Aorta (tissue), 5 donors: ENCODE results near the gene PRKCA. TPM values are rescaled to one million over a fixed set of nuclear protein-coding genes. Genes with fewer than 3 reads are reported as not detected.

ENCODE experiments used
- ATAC-seq: fragments of 200-7000 bp; cut with Tn5 transposase; one replicate; pipeline ENCODE4 v1.9.1; 2022; ENCODE audit warnings: moderate library complexity; ENCODE audit not compliant: low FRiP score
- DNase-seq, 2 donors: peaks; one replicate each; pipeline ENCODE4 v3.0.0-alpha.2; 2020
- H3K27ac ChIP-seq, 2 donors: one replicate each; pipeline ENCODE4 v1.5.1; 2013; ENCODE audit warnings: low read length in 2 of 2, mild to moderate bottlenecking in 2 of 2, moderate library complexity in 2 of 2, control low read depth in 1 of 2, inconsistent platforms in 1 of 2, low read depth in 1 of 2
- H3K27me3 ChIP-seq, 2 donors: one replicate each; pipeline ENCODE4 v1.6.1; 2013; ENCODE audit warnings: control low read depth in 1 of 2, low read length in 1 of 2, mild to moderate bottlenecking in 1 of 2, moderate library complexity in 1 of 2; ENCODE audit not compliant: insufficient read depth in 2 of 2, control insufficient read depth in 1 of 2
- H3K36me3 ChIP-seq, 2 donors: one replicate each; pipeline ENCODE4 v1.6.1; 2013; ENCODE audit warnings: control low read depth in 1 of 2, low read length in 1 of 2, mild to moderate bottlenecking in 1 of 2; ENCODE audit not compliant: insufficient read depth in 2 of 2, control insufficient read depth in 1 of 2
- H3K4me1 ChIP-seq, 2 donors: one replicate each; pipeline ENCODE4 v1.6.1; 2013; ENCODE audit warnings: low read length in 2 of 2, control low read depth in 1 of 2, mild to moderate bottlenecking in 1 of 2, moderate library complexity in 1 of 2; ENCODE audit not compliant: insufficient read depth in 2 of 2, control insufficient read depth in 1 of 2
- H3K4me3 ChIP-seq, 2 donors: one replicate each; pipeline ENCODE4 v1.5.1; 2013; ENCODE audit warnings: low read length in 2 of 2, control low read depth in 1 of 2, mild to moderate bottlenecking in 1 of 2
- H3K9me3 ChIP-seq: one replicate; pipeline ENCODE4 v1.6.1; 2013; ENCODE audit warnings: mild to moderate bottlenecking, low read length; ENCODE audit not compliant: control insufficient read depth
- WGBS, 2 donors: extraction: QIAGEN DNeasy Blood & Tissue Kit; methylation state at CpG; one replicate each; pipeline ENCODE4 v1.1.7; 2013; 5-methylcytosine and 5-hydroxymethylcytosine counted together
- intact Hi-C, 2 donors: fragments of 100-400 bp; cut with DNase I; formaldehyde crosslinking; loops; one replicate each; pipeline versions ENCODE4 v1.14.2 to v1.15.0; 2022
- polyA plus RNA-seq, 2 donors: library from polyadenylated mRNA; stranded (reverse); fragments of 200-250 nt; gene quantifications; one replicate each; pipeline ENCODE4 v1.2.3, GENCODE V29; 2013
- total RNA-seq, 2 donors: library from RNA; stranded (reverse); fragmentation: NEBNext Ultra II Directional; extraction: Animal tissue kit (Norgen Biotek cat#: 25700); gene quantifications; one replicate each; pipeline ENCODE4 v1.2.1, GENCODE V29; 2021
- donor health status: healthy with polysubstance abuse.
- donor health status: Bipolar disorder and iron deficiency.
- donor health status: DM: no; HTN: no; CAD: no.
- donor health status: DM: no; HTN: no; CAD: no.
- donor health status: DM: yes; HTN: yes; CAD: no.

Gene PRKCA
- total and polyA plus RNA-seq, 4 donors = 2.7 to 15.4 (median 9.1) TPM

DNA sequence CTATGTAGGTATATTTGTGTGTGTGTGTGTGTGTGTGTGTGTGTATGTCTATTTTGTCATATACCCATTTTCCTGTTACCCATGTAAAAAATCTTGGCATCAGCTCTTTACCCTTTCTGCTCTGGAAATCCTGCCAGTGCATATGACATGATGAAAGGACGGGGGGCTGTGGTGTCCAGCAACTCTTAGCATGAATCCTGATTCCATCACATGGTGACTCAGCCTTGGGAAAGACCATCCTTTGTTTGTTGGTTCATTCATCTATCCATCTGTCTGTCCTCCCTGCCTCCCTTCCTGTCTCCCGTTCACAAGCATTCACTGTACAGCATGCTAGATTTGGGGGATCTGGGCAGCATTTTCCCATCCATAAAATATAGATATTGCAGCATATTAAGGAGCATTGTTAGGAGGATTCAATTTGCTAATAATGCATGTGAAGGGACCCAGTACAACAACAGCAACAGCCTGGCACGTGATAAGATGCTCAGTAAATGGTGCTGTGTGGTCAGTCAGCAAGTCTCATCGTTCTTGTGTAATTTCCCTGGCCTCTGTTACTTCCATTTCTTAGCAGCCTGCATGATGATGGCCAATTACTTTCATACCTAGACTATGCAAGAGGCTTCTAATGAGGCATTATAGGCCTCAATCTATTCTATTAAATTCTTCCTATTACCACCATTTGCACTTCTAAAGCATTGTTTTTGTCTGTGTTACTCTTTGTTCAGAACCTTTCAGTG, 191.0 kb downstream of the PRKCA start:
- no peaks in the 10 kb centered on the region for H3K36me3 ChIP-seq
- no peaks in the 10 kb centered on the region for H3K27me3 ChIP-seq
- 59 to 78% methylated on average over 4 of the region's 4 CpGs for WGBS, 2 donors
- H3K4me1 ChIP-seq = no peaks in the 10 kb centered on the region
- ATAC-seq (no peak), DNase-seq (no peak)
- intact Hi-C loops = no loop called here
- no peaks in the 10 kb centered on the region for H3K9me3 ChIP-seq
- no peak overlapping the region for H3K4me3 ChIP-seq
- H3K27ac ChIP-seq = no peak overlapping the region

DNA sequence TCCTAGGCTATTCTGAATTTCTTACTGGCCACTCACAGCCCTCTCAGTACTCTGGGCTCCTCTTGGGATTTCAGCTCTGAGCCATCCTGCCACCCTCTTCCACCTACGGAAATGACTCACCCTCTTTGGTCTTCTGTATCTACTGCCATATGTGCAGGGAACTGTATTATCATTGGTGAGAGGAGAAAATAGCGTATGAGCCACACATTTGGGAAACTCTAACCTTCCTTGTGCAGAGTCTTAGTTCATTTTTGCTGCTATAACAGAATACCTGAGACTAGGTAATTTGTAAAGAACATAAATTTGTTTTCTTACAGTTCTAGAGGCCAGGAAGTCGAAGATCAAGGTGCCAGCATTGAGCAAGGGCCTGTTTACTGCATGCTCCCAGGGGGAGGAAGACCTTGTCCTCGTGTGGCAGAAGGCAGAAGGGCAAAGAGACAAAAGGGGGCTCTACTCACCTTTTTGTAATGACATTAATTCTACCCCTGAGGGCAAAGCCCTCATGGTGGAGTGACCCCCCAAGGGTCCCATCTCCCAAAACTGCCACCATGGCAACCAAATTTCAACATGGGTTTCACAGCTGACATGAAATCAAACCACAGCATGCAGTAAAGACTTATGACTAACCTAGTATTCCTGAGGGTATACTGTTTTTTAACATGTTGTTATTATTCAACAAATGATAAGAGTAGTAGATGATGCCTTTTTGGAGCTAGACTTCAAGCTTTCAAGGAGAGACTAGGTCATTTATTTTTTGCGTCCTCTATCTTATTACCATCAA, 191.8 kb downstream of the PRKCA start:
- no peaks in the 10 kb centered on the region for H3K36me3 ChIP-seq
- DNase-seq (no peak), ATAC-seq (no peak)
- intact Hi-C loops = no loop called here
- no peaks in the 10 kb centered on the region for H3K4me1 ChIP-seq
- WGBS, 2 donors = 91 to 93% methylated on average over 5 of the region's 5 CpGs
- H3K4me3 ChIP-seq = no peak overlapping the region
- H3K9me3 ChIP-seq = no peaks in the 10 kb centered on the region
- no peaks in the 10 kb centered on the region for H3K27me3 ChIP-seq
- H3K27ac ChIP-seq = no peak overlapping the region

DNA sequence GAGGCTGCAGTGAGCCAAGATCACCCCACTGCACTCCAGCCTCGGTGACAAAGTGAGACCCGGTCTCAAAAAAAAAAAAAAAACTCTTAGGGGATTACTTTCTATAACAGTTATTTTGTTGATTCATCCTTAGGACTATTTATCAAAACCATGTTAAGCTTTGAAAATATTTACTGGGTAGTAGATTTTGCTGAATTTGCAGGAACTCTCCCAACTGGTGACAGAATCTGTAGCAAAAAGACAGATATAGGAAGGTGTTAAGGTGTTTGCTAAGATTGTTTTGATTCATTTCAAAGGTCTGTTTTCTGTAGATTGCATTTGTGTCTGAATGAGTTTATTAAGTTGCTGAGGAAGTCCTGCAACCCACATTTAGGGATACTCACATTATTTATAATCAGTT, 192.6 kb downstream of the PRKCA start:
- 59 to 86% methylated on average over 2 of the region's 2 CpGs for WGBS, 2 donors
- no peaks in the 10 kb centered on the region for H3K4me1 ChIP-seq

DNA sequence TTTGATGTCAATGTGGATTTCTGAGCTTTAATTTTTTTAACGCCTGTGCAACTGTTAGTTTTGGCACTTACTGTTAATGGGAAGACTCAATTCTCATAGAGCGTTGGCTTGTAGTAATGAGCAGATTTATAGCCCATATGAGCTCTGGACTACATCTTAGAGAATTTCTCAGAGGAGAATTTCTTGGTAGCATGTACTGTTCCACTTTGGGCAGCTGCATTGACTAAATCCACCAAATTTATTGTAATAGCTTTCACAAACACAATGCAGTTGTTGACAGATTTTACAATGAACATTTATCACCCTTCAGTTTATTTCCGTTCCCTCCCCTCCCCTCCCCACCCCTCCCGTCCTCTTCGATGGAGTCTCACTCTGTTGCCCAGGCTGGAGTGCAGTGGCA, 193.9 kb downstream of the PRKCA start:
- no peak for DNase-seq
- no peak for ATAC-seq
- H3K36me3 ChIP-seq = no peaks in the 10 kb centered on the region
- H3K9me3 ChIP-seq = no peaks in the 10 kb centered on the region
- H3K4me1 ChIP-seq = no peaks in the 10 kb centered on the region
- WGBS, 2 donors = 47 to 50% methylated on average over 5 of the region's 5 CpGs
- intact Hi-C loops = no loop called here
- H3K27ac ChIP-seq = no peak overlapping the region
- no peak overlapping the region for H3K4me3 ChIP-seq
- no peaks in the 10 kb centered on the region for H3K27me3 ChIP-seq

More for the DNA sequence above, 192.6 kb downstream of the PRKCA start:
- Histone ChIP-seq H3K4me3 (no peak overlapping the region), H3K27ac (no peak overlapping the region), H3K36me3 (no peaks in the 10 kb centered on the region), H3K9me3 (no peaks in the 10 kb centered on the region), H3K27me3 (no peaks in the 10 kb centered on the region)
- DNase-seq (no peak), ATAC-seq (no peak)
- intact Hi-C loops = no loop called here

DNA sequence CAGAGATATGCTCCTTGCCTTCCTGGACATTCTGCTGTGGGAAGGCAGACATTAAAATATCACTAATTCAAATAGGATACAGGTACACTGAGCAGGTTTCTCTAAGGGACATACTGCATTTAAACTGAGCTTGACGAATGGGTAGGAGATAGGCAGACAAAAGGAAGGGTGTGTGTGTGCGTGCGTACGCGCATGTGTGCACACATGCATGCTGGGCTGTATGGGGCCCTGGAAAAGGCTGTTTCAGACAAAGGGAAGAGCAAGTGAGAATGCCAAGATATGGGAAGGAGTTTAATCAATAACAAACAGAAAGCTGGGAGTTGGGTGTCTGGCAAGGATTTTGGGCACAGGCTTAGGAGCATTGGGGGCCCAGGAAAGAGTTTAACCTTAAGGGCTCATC, 196.2 kb downstream of the PRKCA start:
- H3K4me1 ChIP-seq = no peaks in the 10 kb centered on the region
- WGBS, 2 donors = 95 to 97% methylated on average over 5 of the region's 5 CpGs
- H3K27ac ChIP-seq = no peak overlapping the region
- ATAC-seq (no peak), DNase-seq (no peak)
- no peak overlapping the region for H3K4me3 ChIP-seq
- H3K27me3 ChIP-seq = no peaks in the 10 kb centered on the region
- no peaks in the 10 kb centered on the region for H3K36me3 ChIP-seq
- no peaks in the 10 kb centered on the region for H3K9me3 ChIP-seq
- intact Hi-C loops = no loop called here

DNA sequence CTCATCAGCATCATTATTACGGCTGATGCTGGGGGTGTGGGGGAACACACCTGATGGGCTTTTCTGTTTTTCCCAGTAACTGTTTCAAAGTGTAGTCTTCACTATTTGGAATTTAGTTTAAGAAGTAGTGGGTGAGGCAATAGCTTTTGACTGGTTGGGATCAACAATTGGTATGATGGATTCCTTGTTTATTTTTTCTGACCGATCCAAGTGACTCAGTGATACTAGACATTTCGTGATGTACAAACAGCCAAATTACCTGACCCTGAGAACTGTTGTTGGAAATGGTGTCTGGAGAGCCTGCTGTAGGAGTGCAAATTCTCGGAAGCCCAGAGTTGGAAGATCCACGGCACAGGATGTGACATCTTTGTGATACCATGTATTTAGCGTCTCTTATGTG, 204.2 kb downstream of the PRKCA start:
- no peak overlapping the region for H3K27ac ChIP-seq
- H3K4me1 ChIP-seq = peaks cover 0 to 6% of the 10 kb centered on the region in 2 donors
- no peak for DNase-seq
- no peak for ATAC-seq
- no peaks in the 10 kb centered on the region for H3K9me3 ChIP-seq
- H3K36me3 ChIP-seq = no peaks in the 10 kb centered on the region
- H3K27me3 ChIP-seq = no peaks in the 10 kb centered on the region
- intact Hi-C loops = no loop called here
- H3K4me3 ChIP-seq = no peak overlapping the region
- 84 to 93% methylated on average over 6 of the region's 6 CpGs for WGBS, 2 donors

DNA sequence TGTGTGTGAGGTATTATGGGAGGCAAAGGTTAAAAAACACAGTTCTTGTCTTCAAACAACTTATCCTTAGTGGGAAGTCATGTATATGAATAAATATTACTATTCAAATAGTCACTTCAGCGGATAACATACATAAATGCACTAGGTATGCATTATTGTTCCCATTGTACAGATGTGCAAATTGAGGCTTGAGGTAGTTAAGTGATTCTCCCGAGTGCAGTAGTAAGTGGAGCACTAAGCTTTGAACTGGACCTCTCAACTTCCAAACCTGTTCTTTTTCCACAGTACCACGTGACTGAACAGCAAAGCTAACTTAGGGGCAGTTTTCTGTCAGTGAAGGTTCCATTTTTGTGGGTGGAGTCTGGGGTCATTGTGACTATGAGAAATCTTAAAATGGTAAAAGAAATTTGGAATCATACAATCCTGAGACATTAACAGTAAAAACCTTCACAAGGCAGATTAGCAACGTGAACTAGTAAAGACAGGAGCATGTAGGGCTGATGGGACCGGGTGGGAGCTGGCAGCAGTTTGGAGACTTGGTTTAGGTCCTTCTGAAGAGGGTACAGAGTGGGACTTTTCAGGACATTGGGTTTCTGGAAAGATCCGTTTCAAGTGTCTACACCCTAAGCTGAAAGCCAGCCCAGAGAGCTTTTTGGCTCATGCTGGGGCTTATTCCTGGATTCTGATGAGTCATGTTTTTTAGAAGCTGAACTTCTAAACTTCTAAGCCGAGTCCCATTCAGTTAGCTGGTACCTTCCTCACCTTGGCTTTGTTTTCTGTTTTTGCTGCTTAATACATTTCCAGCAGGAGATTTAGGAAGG, 204.9 kb downstream of the PRKCA start:
- H3K9me3 ChIP-seq = no peaks in the 10 kb centered on the region
- peaks cover 0 to 6% of the 10 kb centered on the region in 2 donors for H3K4me1 ChIP-seq
- no peaks in the 10 kb centered on the region for H3K36me3 ChIP-seq
- WGBS, 2 donors = 43 to 50% methylated on average over 7 of the region's 7 CpGs
- H3K27ac ChIP-seq = no peak overlapping the region
- intact Hi-C loops = no loop called here
- DNase-seq (peak in 1 of 2 donors; percentile 56), ATAC-seq (peak; percentile 70)
- no peaks in the 10 kb centered on the region for H3K27me3 ChIP-seq
- H3K4me3 ChIP-seq = no peak overlapping the region

DNA sequence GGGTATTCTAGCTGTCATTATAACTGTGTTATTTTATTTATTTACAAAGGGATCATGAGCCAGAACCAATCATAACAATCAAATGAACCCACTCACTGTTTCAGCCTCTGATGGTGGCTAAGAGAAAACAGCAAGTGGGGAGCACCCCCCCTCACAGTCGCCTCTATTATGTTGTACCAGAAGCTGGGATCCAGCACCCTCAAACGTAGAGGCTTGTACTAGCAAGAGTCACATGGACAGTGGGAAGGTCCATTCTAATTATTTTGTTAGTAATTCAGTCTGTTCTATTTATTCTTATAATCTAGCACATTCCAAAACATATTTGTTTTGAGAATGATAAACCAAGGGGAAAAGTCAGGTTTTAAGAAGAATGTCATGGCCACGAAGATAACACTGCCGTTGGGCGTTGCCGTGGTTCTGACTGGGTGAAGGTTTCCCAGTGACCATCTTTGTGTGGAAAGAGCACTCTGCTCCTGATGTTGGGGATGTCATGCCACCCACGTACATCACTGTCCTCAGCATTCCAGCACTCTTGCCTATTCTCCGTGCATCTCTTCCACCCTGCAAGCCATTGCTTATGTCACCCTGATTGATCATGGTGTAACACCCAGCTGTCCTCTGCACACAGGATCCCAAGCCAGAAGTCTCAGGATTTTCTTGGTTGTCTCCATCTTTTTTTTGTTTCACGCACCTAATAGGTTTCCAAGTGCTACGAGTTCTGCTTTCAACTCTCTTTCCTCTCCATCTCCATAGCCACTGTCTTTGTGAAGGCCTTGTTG, 205.8 kb downstream of the PRKCA start:
- WGBS, 2 donors = 83 to 87% methylated on average over 10 of the region's 10 CpGs
- intact Hi-C loops = no loop called here
- H3K27ac ChIP-seq = no peak overlapping the region

More for the DNA sequence above, 205.8 kb downstream of the PRKCA start:
- H3K27me3 ChIP-seq = no peaks in the 10 kb centered on the region
- ATAC-seq (no peak), DNase-seq (no peak)
- H3K4me3 ChIP-seq = no peak overlapping the region
- H3K36me3 ChIP-seq = no peaks in the 10 kb centered on the region
- peaks cover 0 to 6% of the 10 kb centered on the region in 2 donors for H3K4me1 ChIP-seq
- H3K9me3 ChIP-seq = no peaks in the 10 kb centered on the region
